ENCODE results near the gene PIEZO2.

GRCh38 chr18:11047156-11047555, 102.2 kb downstream of the PIEZO2 start:
- TF ChIP-seq POLR2AphosphoS5 (IDR thresholded peaks at IDR 0.05) (no peak), POLR2A (IDR thresholded peaks at IDR 0.05) (no peak), EP300 (IDR thresholded peaks at IDR 0.05) (no peak)

Data from upper lobe of left lung (tissue), 4 donors.